GM23338 (cell line): ENCODE results near the gene AFF3.

ENCODE experiments used
- CREB1 ChIP-seq: fragments of 250-450 bp; sonication (Bioruptor Pico); IDR thresholded peaks from 2 replicates; pipeline ENCODE4 v1.5.0; 2020; ENCODE audit warnings: low read depth, mild to moderate bottlenecking, moderate library complexity
- EZH2 ChIP-seq: fragments of 200-600 bp; sonication (generic); IDR thresholded peaks from one replicate; pipeline ENCODE4 v1.8.0; 2017; ENCODE audit warnings: antibody characterized with exemption, mild to moderate bottlenecking, low read depth; ENCODE audit not compliant: unreplicated experiment
- EZH2phosphoT487 ChIP-seq: fragments of 200-600 bp; sonication (generic); IDR thresholded peaks from one replicate; pipeline ENCODE4 v1.8.1; 2018; ENCODE audit warnings: antibody characterized with exemption; ENCODE audit not compliant: unreplicated experiment
- JUNB ChIP-seq: IDR thresholded peaks from one replicate; pipeline ENCODE4 v1.6.1; 2016; ENCODE audit warnings: antibody characterized with exemption; ENCODE audit not compliant: unreplicated experiment
- NANOG ChIP-seq: IDR thresholded peaks from 2 replicates; pipeline ENCODE4 v1.6.1; 2016; ENCODE audit warnings: antibody characterized with exemption, borderline replicate concordance
- POLR2AphosphoS5 ChIP-seq: IDR thresholded peaks from 2 replicates; pipeline ENCODE4 v1.6.1; 2016; ENCODE audit warnings: antibody characterized with exemption, low read depth
- TF ChIP-seq, protein P1 (sequence below), 2 experiments: fragments of 200-600 bp in 1 of 2; sonication (generic) in 1 of 2; conservative IDR thresholded peaks; 2 replicates each; pipeline versions ENCODE4 v1.5.1 to v1.6.1; 2016 to 2017; ENCODE audit warnings: antibody characterized with exemption in 2 of 2, low read depth in 2 of 2, mild to moderate bottlenecking in 2 of 2, moderate library complexity in 1 of 2
- TF ChIP-seq, protein P2 (sequence below): IDR thresholded peaks from one replicate; pipeline ENCODE4 v1.6.1; 2018; ENCODE audit warnings: antibody characterized with exemption; ENCODE audit not compliant: unreplicated experiment
- TF ChIP-seq, protein P3 (sequence below): IDR thresholded peaks from 2 replicates; pipeline ENCODE4 v1.6.1; 2016; ENCODE audit warnings: antibody characterized with exemption

DNA sequence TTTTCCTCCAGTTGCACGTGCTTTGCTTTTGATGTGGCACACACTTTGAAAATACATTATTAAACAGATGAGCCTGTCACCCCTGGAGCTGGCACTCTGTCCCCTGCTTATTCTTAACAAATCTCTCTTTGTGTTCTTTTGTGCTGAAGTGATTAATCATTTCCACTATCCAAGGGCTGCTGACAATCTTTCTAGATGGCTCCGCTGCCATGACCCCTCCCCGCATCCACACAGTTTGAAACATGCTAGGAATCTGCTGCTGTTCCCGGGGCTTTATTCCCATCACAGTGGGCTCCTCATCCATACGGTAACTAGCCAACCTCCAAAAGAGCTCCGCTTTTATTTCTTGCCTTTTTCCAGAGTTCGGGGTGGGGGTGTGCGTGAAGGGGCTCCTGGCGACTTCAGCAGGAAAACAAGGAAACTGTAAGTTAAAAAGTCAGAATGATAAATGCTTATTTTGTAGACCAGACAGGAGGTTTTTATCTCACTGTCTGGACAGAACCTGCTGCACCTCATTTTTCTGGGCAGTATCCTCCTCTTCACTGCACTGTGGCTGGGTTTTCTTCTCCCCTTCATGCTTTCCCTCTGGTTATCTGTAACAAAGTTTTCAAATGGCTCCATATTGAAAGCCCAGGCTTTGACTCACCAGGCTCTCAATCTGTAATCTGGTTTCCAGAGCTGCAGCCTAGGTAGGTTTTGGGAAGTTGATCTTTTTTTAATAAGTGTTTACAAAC is 319.7 kb downstream of the AFF3 start:
- TF ChIP-seq, protein P1, sequence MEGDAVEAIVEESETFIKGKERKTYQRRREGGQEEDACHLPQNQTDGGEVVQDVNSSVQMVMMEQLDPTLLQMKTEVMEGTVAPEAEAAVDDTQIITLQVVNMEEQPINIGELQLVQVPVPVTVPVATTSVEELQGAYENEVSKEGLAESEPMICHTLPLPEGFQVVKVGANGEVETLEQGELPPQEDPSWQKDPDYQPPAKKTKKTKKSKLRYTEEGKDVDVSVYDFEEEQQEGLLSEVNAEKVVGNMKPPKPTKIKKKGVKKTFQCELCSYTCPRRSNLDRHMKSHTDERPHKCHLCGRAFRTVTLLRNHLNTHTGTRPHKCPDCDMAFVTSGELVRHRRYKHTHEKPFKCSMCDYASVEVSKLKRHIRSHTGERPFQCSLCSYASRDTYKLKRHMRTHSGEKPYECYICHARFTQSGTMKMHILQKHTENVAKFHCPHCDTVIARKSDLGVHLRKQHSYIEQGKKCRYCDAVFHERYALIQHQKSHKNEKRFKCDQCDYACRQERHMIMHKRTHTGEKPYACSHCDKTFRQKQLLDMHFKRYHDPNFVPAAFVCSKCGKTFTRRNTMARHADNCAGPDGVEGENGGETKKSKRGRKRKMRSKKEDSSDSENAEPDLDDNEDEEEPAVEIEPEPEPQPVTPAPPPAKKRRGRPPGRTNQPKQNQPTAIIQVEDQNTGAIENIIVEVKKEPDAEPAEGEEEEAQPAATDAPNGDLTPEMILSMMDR (conservative IDR thresholded peaks at IDR 0.05; ENCODE audit: low read depth in 2 of 2) = no peak
- TF ChIP-seq EZH2 (no peak), POLR2AphosphoS5 (no peak), CREB1 (CRISPR knock-in tag) (no peak), EZH2phosphoT487 (no peak), NANOG (no peak), JUNB (no peak)
- TF ChIP-seq, protein P2, sequence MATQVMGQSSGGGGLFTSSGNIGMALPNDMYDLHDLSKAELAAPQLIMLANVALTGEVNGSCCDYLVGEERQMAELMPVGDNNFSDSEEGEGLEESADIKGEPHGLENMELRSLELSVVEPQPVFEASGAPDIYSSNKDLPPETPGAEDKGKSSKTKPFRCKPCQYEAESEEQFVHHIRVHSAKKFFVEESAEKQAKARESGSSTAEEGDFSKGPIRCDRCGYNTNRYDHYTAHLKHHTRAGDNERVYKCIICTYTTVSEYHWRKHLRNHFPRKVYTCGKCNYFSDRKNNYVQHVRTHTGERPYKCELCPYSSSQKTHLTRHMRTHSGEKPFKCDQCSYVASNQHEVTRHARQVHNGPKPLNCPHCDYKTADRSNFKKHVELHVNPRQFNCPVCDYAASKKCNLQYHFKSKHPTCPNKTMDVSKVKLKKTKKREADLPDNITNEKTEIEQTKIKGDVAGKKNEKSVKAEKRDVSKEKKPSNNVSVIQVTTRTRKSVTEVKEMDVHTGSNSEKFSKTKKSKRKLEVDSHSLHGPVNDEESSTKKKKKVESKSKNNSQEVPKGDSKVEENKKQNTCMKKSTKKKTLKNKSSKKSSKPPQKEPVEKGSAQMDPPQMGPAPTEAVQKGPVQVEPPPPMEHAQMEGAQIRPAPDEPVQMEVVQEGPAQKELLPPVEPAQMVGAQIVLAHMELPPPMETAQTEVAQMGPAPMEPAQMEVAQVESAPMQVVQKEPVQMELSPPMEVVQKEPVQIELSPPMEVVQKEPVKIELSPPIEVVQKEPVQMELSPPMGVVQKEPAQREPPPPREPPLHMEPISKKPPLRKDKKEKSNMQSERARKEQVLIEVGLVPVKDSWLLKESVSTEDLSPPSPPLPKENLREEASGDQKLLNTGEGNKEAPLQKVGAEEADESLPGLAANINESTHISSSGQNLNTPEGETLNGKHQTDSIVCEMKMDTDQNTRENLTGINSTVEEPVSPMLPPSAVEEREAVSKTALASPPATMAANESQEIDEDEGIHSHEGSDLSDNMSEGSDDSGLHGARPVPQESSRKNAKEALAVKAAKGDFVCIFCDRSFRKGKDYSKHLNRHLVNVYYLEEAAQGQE = no peak
- TF ChIP-seq, protein P3, sequence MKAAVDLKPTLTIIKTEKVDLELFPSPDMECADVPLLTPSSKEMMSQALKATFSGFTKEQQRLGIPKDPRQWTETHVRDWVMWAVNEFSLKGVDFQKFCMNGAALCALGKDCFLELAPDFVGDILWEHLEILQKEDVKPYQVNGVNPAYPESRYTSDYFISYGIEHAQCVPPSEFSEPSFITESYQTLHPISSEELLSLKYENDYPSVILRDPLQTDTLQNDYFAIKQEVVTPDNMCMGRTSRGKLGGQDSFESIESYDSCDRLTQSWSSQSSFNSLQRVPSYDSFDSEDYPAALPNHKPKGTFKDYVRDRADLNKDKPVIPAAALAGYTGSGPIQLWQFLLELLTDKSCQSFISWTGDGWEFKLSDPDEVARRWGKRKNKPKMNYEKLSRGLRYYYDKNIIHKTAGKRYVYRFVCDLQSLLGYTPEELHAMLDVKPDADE = no peak
